ENCODE measurements around the gene CARMIL3.
A peak's percentile ranks its signal among the peaks of the same experiment; 100 is the strongest.

CARMIL3 gene

GRCh38 chr14:24089890-24090289, 38.1 kb downstream of the CARMIL3 start:
- no peak for DNase-seq (ENCODE audit: extremely low read depth, low read depth)
- TF ChIP-seq CTCF (IDR thresholded peaks at IDR 0.05; ENCODE audit: low read depth, low read length), result no peak

- no peak for TF ChIP-seq CTCF (IDR thresholded peaks at IDR 0.05; ENCODE audit: low read depth, low read length)
- DNase-seq (ENCODE audit: extremely low read depth, low read depth), result no peak
These were observed 40.3 kb downstream of the CARMIL3 start for GRCh38 chr14:24092110-24092504.

GRCh38 chr14:24092505-24093206, 40.8 kb downstream of the CARMIL3 start:
- no peak for TF ChIP-seq CTCF (IDR thresholded peaks at IDR 0.05; ENCODE audit: low read depth, low read length)

GRCh38 chr14:24093207-24093900, 41.5 kb downstream of the CARMIL3 start:
- TF ChIP-seq CTCF (IDR thresholded peaks at IDR 0.05; ENCODE audit: low read depth, low read length), result no peak
- no peak for DNase-seq (ENCODE audit: extremely low read depth, low read depth)

More at GRCh38 chr14:24092505-24093206, 40.8 kb downstream of the CARMIL3 start:
- DNase-seq (ENCODE audit: extremely low read depth, low read depth), result no peak

DNA sequence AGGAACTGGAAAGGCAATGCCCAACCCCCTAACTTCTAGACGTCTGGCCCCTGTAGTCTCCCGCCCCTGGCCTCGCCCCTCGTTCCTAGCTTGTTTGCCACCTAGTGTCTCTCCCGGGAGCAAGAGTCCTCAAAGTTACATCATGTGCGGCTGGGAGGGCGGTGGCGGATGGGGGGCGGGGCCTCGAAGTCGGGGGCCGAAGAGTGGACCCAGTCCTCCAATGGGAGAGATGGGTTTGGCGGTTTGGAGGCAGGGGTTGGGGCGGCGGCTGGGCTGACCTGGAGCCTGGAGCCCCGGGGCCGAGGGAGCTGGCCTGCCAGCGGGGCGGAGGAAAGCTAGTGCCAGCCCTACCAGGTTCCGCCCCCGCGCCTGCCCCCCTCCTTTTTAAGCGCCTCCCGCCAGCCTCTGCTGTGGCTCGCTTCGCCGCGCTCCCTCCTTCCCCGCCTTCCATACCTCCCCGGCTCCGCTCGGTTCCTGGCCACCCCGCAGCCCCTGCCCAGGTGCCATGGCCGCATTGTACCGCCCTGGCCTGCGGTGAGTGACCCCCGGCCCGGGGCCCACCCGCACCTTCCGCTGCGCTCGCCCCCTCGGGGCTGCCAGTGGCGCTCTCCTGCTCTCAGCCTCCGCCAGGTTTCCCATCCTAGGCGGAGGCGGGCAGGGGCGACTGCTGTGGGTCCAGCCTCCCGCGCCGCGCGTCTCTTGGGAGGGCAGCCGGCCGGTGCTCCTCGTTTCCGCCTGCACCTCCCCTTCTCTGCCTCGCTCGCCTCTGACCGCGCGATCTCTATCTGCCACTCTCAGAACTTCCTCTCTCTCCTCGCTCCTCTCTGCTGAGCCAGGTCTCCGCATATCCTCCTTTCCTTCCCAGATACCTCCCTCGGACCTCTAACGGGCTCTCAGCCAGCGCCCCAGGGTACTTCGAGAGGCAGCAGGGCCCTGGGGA, 42.4 kb downstream of the CARMIL3 start, which contains the start of gene PCK2:
Gene PCK2 (plus strand): TSS at position 411 of the 940 bp plus-strand sequence. CDS start 95 bp downstream, at position 506.
- TF ChIP-seq CTCF (IDR thresholded peaks at IDR 0.05; ENCODE audit: low read depth, low read length), result no peak
- peak; percentile 94 for DNase-seq (ENCODE audit: extremely low read depth, low read depth)

DNA sequence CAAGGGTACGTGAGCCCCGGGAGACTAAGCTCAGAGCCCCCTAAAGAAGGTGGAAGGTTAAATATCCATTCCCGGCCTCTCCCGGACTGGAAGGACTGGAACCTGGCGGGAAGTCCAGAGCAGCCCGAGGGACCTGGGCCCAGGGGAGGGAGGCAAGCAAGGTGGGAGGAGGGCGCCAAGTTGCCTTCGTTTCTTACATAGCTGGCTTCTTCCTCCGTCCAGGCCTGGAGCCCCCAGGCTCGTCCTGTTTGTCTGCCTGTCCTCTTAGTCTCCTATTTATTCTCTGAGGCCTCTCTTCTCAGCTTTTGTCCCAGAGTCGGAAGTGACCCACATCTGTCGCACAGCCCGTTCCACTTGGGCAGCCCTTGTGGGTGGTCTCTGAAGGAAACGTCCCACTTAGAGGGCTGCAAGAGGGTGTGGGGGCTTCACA, 43.0 kb downstream of the CARMIL3 start:
- TF ChIP-seq CTCF (IDR thresholded peaks at IDR 0.05; ENCODE audit: low read depth, low read length), result no peak
- no peak for DNase-seq (ENCODE audit: extremely low read depth, low read depth)
